OCI-LY7 (cell line): ENCODE measurements around the gene SPRTN. TPM values are rescaled to one million over a fixed set of nuclear protein-coding genes. Genes with fewer than 3 reads are reported as not detected.
A peak's percentile ranks its signal among the peaks of the same experiment; 100 is the strongest.

ENCODE experiments used
- BruUV-seq: library from RNA; stranded (reverse); fragments of 400-500 nt; replicated peaks from 2 replicates; lab custom pipeline; 2021; lab: Mats Ljungman, UMichigan
- CTCF ChIA-PET: fragments of 300-600 bp; sonication (Branson Sonifier 250); formaldehyde crosslinking; loops from one replicate; lab custom pipeline; 2022; ENCODE audit warnings: antibody characterized with exemption; ENCODE audit not compliant: unreplicated experiment; lab: Charles Lee
- POLR2A ChIA-PET: fragments of 300-600 bp; sonication (Branson Sonifier 250); formaldehyde crosslinking; loops from one replicate; lab custom pipeline; 2022; ENCODE audit warnings: antibody characterized with exemption; lab: Charles Lee
- DNase-seq: peaks from one replicate; pipeline ENCODE4 v3.0.0-alpha.2; 2015; ENCODE audit warnings: low spot score
- H2AFZ ChIP-seq: fragments of 200-600 bp; sonication (generic), shearing (Covaris generic); 2 replicates; pipeline ENCODE4 v1.6.1; 2014; ENCODE audit warnings: mild to moderate bottlenecking, antibody characterized with exemption, low read length, moderate library complexity
- H3K27ac ChIP-seq: fragments of 200-600 bp; sonication (generic); 2 replicates; pipeline ENCODE4 v1.5.1; 2014; ENCODE audit warnings: mixed run types, low read depth, mild to moderate bottlenecking, moderate library complexity, low read length, inconsistent platforms; ENCODE audit not compliant: poor library complexity, severe bottlenecking
- H3K36me3 ChIP-seq: fragments of 200-600 bp; sonication (generic); 2 replicates; pipeline ENCODE4 v1.6.1; 2014; ENCODE audit warnings: mild to moderate bottlenecking, antibody characterized with exemption, low read length, moderate library complexity, mixed read lengths; ENCODE audit not compliant: insufficient read depth
- H3K4me1 ChIP-seq: fragments of 200-600 bp; sonication (generic); 2 replicates; pipeline ENCODE4 v1.5.1; 2014; ENCODE audit warnings: mild to moderate bottlenecking, low read length; ENCODE audit not compliant: insufficient read depth, poor library complexity, severe bottlenecking
- H3K4me2 ChIP-seq: fragments of 200-600 bp; sonication (generic); 2 replicates; pipeline ENCODE4 v1.6.1; 2014; ENCODE audit warnings: mild to moderate bottlenecking, low read length
- H3K4me3 ChIP-seq: fragments of 200-600 bp; sonication (generic); 2 replicates; pipeline ENCODE4 v1.5.1; 2014; ENCODE audit warnings: mild to moderate bottlenecking, low read depth, low read length; ENCODE audit not compliant: poor library complexity, severe bottlenecking
- H3K79me2 ChIP-seq: fragments of 200-600 bp; sonication (generic); 2 replicates; pipeline ENCODE4 v1.6.1; 2016; ENCODE audit warnings: low read depth, mild to moderate bottlenecking, low read length, moderate library complexity, mixed read lengths; ENCODE audit not compliant: insufficient read depth
- H3K9me2 ChIP-seq: fragments of 200-600 bp; sonication (generic); 2 replicates; pipeline ENCODE4 v1.6.1; 2016; ENCODE audit warnings: mild to moderate bottlenecking, low read length, mixed read lengths; ENCODE audit not compliant: insufficient read depth
- H3K9me3 ChIP-seq: fragments of 200-600 bp; sonication (generic); 2 replicates; pipeline ENCODE4 v1.6.1; 2014; ENCODE audit warnings: mild to moderate bottlenecking, mixed run types, low read length, mixed read lengths
- H4K20me1 ChIP-seq: fragments of 200-600 bp; sonication (generic); 2 replicates; pipeline ENCODE4 v1.6.1; 2014; ENCODE audit warnings: mild to moderate bottlenecking, antibody characterized with exemption, low read length, moderate library complexity, mixed read lengths; ENCODE audit not compliant: insufficient read depth
- CTCF ChIP-seq: fragments of 200-600 bp; sonication (generic); conservative IDR thresholded peaks from 2 replicates; pipeline ENCODE4 v1.5.1; 2014; ENCODE audit warnings: mild to moderate bottlenecking, antibody characterized with exemption, low read length, moderate library complexity, mixed read lengths
- EZH2phosphoT487 ChIP-seq: fragments of 200-600 bp; sonication (generic); IDR thresholded peaks from 2 replicates; pipeline ENCODE4 v1.6.1; 2018; ENCODE audit warnings: low read depth, borderline replicate concordance, mild to moderate bottlenecking, mixed run types, antibody characterized with exemption, low read length, moderate library complexity, mixed read lengths
- intact Hi-C: fragments of 100-400 bp; cut with micrococcal nuclease; formaldehyde crosslinking; loops from one replicate; pipeline ENCODE4 v1.10.0; 2022; ENCODE audit not compliant: unreplicated experiment
- total RNA-seq, 2 experiments: library from RNA; depleted of rRNA in 1 of 2; stranded (reverse); fragments of >200 nt in 1 of 2; shearing (Covaris generic) in 1 of 2; gene quantifications; 2 replicates each; pipeline ENCODE4 v1.2.3, GENCODE V29; 2014 to 2022

Gene SPRTN
- total RNA-seq, 2 experiments from 2014 or later = 10.9 to 16.4 TPM

DNA sequence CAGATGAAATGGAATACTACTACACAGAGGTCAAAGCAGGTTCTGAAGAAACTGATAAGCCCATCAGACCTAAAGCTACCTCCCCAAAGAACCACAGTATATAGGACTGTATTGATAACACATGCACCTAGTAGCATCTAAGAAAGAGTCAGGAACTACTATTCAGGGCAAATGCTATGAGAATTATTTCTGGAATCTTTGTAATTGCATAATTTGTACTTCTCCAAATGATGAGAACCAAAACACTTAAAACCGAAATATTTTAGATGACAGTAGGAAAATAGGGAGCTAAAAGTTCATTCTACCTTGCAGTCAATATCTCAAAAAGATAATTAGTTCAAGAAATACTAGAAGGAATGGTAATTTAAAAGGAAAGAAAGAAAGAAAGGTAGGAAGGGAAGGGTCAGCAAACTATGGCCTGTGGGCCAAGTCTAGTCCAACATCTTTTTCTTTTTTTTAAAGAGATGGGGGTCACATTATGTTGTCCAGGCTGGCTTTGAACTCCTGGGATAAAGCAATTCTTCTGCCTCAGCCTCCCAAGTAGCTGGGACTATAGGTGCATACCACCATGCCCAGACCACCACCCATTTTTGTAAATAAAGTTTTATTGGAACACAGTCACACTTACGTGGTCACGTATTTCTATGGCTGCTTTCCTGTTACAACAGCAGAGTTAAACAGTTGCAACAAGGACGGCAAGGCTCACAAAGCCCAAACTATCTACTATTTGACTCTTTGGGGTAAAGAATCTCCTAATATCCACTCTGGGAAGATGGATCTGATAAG is 60.0 kb downstream of the SPRTN start:
- Histone ChIP-seq H3K79me2 (peaks cover 10% of the 10 kb centered on the region; the same call in 1 of the 2 replicates), H3K9me2 (no peaks in the 10 kb centered on the region), H3K4me1 (no peaks in the 10 kb centered on the region), H2AFZ (no peak overlapping the region), H4K20me1 (0 out of 2 replicates have a peak, but pooled peaks cover 4% of the 10 kb centered on the region), H3K36me3 (no peaks in the 10 kb centered on the region), H3K9me3 (no peaks in the 10 kb centered on the region), H3K4me2 (no peak overlapping the region), H3K27ac (no peak overlapping the region), H3K4me3 (no peak overlapping the region)
- no peak for DNase-seq
- no TSS peak for BruUV-seq
- ChIA-PET POLR2A (interaction anchor here (0.6 to 0.8 kb wide), 2 partner anchors 10 to 208 kb away, joined by 3 to 4 read pairs; no protein-coding TSS in a partner anchor), CTCF (no interaction called here)
- TF ChIP-seq CTCF (no peak), EZH2phosphoT487 (no peak)
- intact Hi-C loops = no loop called here

DNA sequence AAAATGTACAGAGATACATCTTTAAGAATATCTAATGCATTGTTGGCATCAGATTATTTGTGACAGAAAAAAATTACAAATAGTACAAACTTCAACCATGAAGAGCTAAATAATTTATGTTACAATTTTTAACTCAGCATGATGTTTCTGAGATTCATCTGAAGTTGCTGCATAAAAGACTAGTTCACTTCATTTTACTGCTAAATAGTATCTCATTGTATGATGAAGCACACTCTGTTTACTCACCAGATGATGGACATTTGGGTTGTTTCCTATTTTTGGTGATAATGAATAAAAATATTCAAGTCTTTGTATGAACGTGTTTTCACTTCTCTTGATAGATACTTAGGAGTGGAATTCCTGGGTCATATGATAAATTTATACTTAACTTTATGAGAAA is 63.4 kb downstream of the SPRTN start:
- TF ChIP-seq EZH2phosphoT487 = no peak
- TF ChIP-seq CTCF = no peak
- no peak for DNase-seq
- H3K9me3 ChIP-seq = no peaks in the 10 kb centered on the region
- 0 out of 2 replicates have a peak, but pooled peaks cover 4% of the 10 kb centered on the region for H4K20me1 ChIP-seq
- no peak overlapping the region for H3K4me3 ChIP-seq
- H3K9me2 ChIP-seq = no peaks in the 10 kb centered on the region
- intact Hi-C loops = no loop called here
- H3K27ac ChIP-seq = no peak overlapping the region
- H3K79me2 ChIP-seq = peaks cover 24% of the 10 kb centered on the region; the same call in 1 of the 2 replicates
- CTCF ChIA-PET = no interaction called here
- H3K4me2 ChIP-seq = no peak overlapping the region
- H2AFZ ChIP-seq = no peak overlapping the region
- TSS peak; percentile 32 for BruUV-seq
- no peaks in the 10 kb centered on the region for H3K36me3 ChIP-seq
- POLR2A ChIA-PET = interaction anchor here (0.5 to 1.3 kb wide), 4 partner anchors 9 to 1583 kb away, joined by 3 to 4 read pairs (median 3); no protein-coding TSS in a partner anchor
- H3K4me1 ChIP-seq = no peaks in the 10 kb centered on the region

DNA sequence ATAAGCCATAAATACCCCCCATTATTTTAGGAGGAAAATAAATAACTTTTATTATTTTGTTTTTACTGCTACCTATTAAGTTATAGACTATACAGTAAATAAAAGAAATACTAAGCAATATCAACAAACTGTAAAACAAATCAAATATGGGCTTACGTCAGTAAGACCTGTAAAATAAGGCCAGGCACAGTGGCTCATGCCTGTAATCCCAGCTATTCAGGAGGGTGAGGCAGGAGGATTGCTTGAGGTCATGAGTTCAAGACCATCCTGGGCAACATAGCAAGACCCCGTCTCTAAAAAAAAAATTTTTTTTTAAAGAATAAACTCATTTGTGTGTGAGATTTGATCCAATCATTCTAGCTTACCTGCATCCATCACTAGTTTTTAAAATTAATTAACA is 66.2 kb downstream of the SPRTN start:
- peaks cover 24% of the 10 kb centered on the region; the same call in 1 of the 2 replicates for H3K79me2 ChIP-seq
- DNase-seq = no peak
- no peak overlapping the region for H2AFZ ChIP-seq
- H3K4me1 ChIP-seq = no peaks in the 10 kb centered on the region
- no peaks in the 10 kb centered on the region for H3K9me3 ChIP-seq
- ChIA-PET CTCF (no interaction called here), POLR2A (interaction anchor here (0.6 to 2.6 kb wide), 5 partner anchors 11 to 207 kb away, joined by 3 to 21 read pairs (median 4); no protein-coding TSS in a partner anchor)
- no peak for TF ChIP-seq EZH2phosphoT487
- TF ChIP-seq CTCF = no peak
- intact Hi-C loops = no loop called here
- no TSS peak for BruUV-seq
- 0 out of 2 replicates have a peak, but pooled peaks cover 4% of the 10 kb centered on the region for H4K20me1 ChIP-seq
- H3K36me3 ChIP-seq = peaks cover 17% of the 10 kb centered on the region; the same call in 1 of the 2 replicates
- no peak overlapping the region for H3K27ac ChIP-seq
- no peaks in the 10 kb centered on the region for H3K9me2 ChIP-seq
- H3K4me3 ChIP-seq = no peak overlapping the region
- no peak overlapping the region for H3K4me2 ChIP-seq
